Ascending aorta (tissue), 2 donors: ENCODE results near the gene RTKN2. TPM values are rescaled to one million over a fixed set of nuclear protein-coding genes. Genes with fewer than 3 reads are reported as not detected.

Experiments used
- DNase-seq, 2 donors: peaks; one replicate each; pipeline ENCODE4 v3.0.0-alpha.2; 2019; ENCODE audit warnings: low spot score in 2 of 2
- H3K27ac ChIP-seq, 2 donors: fragments of 200-600 bp; sonication (generic); one replicate each; pipeline ENCODE4 v1.5.1; 2016 to 2017; ENCODE audit warnings: mild to moderate bottlenecking in 1 of 2
- H3K27me3 ChIP-seq: fragments of 200-600 bp; sonication (generic); one replicate; pipeline ENCODE4 v1.5.1; 2017
- H3K36me3 ChIP-seq, 2 donors: fragments of 200-600 bp; sonication (generic); one replicate each; pipeline ENCODE4 v1.5.1; 2016
- H3K4me1 ChIP-seq, 2 donors: fragments of 200-600 bp; sonication (generic); one replicate each; pipeline ENCODE4 v1.5.1; 2016 to 2017; ENCODE audit warnings: mild to moderate bottlenecking in 1 of 2
- H3K4me3 ChIP-seq, 2 donors: fragments of 200-600 bp; sonication (generic); one replicate each; pipeline ENCODE4 v1.5.1; 2016 to 2017; ENCODE audit warnings: mild to moderate bottlenecking in 1 of 2
- H3K9me3 ChIP-seq, 2 donors: fragments of 200-600 bp; sonication (generic); one replicate each; pipeline ENCODE4 v1.5.1; 2016
- CTCF ChIP-seq, 3 experiments: fragments of 200-600 bp in 2 of 3; fragments of 450-650 bp in 1 of 3; sonication (generic) in 2 of 3; IDR thresholded peaks; one replicate each; pipeline ENCODE4 v1.5.1; 2016 to 2019; ENCODE audit warnings: antibody characterized with exemption in 3 of 3, mild to moderate bottlenecking in 1 of 3, moderate library complexity in 1 of 3
- intact Hi-C: fragments of 100-400 bp; cut with DNase I; formaldehyde crosslinking; loops from one replicate; pipeline ENCODE4 v1.15.1; 2023
- total RNA-seq: library from RNA; depleted of rRNA; stranded (reverse); fragments of >200 nt; gene quantifications from one replicate; pipeline ENCODE4 v1.1.0, GENCODE V29; 2016

Gene RTKN2
- total RNA-seq, 1 donor from 2014 or later, result not detected

GRCh38 chr10:62278441-62278910 is 9.8 kb upstream of the RTKN2 start:
- Histone ChIP-seq H3K36me3 (no peaks in the 10 kb centered on the region), H3K27ac (no peak overlapping the region), H3K27me3 (no peaks in the 10 kb centered on the region), H3K9me3 (no peaks in the 10 kb centered on the region), H3K4me3 (no peak overlapping the region), H3K4me1 (peaks cover 0 to 4% of the 10 kb centered on the region in 2 donors)
- TF ChIP-seq CTCF (IDR thresholded peaks at IDR 0.05), result no peak
- intact Hi-C loops, result no loop called here
- no peak for DNase-seq

DNA sequence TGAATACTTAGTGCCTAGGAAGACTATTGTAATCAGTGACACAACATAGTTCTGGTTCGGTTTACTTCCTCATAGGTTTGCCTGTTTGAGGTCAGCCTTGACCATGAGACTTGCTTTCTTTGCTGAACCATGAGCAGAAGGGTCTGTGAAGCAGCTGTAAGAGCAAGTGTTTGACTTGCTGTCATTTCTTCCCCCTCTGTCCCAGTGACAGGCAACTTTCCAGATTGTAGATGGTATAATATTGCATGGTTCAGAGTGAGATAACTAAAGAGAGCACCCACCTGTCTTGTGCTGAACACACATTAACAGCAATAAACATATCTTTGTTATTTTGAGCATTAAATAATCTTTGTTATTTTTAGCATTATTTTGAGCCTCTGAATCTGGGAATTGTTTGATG is 9.3 kb upstream of the RTKN2 start:
- H3K4me3 ChIP-seq, result no peak overlapping the region
- no peak for TF ChIP-seq CTCF (IDR thresholded peaks at IDR 0.05)
- H3K9me3 ChIP-seq, result no peaks in the 10 kb centered on the region
- H3K36me3 ChIP-seq, result no peaks in the 10 kb centered on the region
- H3K27ac ChIP-seq, result no peak overlapping the region
- peaks cover 0 to 4% of the 10 kb centered on the region in 2 donors for H3K4me1 ChIP-seq
- intact Hi-C loops, result no loop called here
- DNase-seq, result no peak
- no peaks in the 10 kb centered on the region for H3K27me3 ChIP-seq

- no peak for TF ChIP-seq CTCF (IDR thresholded peaks at IDR 0.05)
- no peak for DNase-seq
- no peak overlapping the region for H3K4me3 ChIP-seq
- no peaks in the 10 kb centered on the region for H3K9me3 ChIP-seq
- peaks cover 0 to 6% of the 10 kb centered on the region in 2 donors for H3K4me1 ChIP-seq
- H3K36me3 ChIP-seq, result no peaks in the 10 kb centered on the region
- intact Hi-C loops, result no loop called here
- no peak overlapping the region for H3K27ac ChIP-seq
- H3K27me3 ChIP-seq, result no peaks in the 10 kb centered on the region
Measured at GRCh38 chr10:62270020-62270419, 1.4 kb upstream of the RTKN2 start.

DNA sequence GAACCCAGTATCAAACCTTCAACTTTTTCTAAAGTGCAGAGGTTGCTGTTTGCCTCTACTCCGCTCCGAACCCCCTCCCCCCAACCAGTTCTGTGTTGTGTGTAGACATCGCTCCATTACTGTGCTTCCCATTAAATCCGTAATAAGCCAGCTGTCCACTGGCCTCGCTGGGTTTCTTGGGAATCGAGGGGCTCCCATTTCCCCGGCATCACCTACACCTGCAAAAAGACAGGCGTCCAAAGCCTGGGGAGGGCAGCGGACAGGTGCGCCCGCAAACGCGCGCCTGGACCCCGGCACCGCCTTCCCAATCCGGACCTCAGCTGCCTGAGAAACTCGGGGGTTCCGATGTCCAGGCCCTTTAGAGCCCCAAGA is 631 bp downstream of the RTKN2 start:
- no peaks in the 10 kb centered on the region for H3K27me3 ChIP-seq
- H3K9me3 ChIP-seq, result no peaks in the 10 kb centered on the region
- DNase-seq, result no peak
- H3K4me3 ChIP-seq, result peak overlapping the region; percentile 70 to 84
- H3K4me1 ChIP-seq, result peaks cover 0 to 6% of the 10 kb centered on the region in 2 donors
- TF ChIP-seq CTCF (IDR thresholded peaks at IDR 0.05), result no peak
- H3K36me3 ChIP-seq, result no peaks in the 10 kb centered on the region
- no peak overlapping the region for H3K27ac ChIP-seq
- intact Hi-C loops, result loop anchor here (5.0 to 10.0 kb wide), 3 partner anchors 99 to 547 kb away; partner anchors contain the start of gene EGR2

DNA sequence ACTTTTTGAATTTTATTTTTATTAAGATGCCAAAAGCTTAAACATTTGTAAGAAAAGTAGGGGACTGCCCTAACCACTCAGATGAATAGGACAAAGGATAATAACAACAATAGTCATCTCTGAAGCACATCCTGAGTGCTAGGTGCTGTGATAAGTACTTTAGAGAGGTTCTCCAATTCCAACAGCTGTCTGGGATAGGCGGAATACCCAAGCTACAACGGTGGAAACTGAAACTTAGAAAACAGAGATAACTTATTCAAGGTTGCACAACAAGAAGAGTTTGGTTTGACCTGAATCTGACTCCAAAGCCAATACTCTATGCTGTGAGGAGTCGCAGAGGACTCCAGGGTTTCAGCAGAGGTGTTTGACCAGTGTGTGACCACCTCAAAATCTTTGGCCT is 2.0 kb downstream of the RTKN2 start:
- H3K36me3 ChIP-seq, result no peaks in the 10 kb centered on the region
- no peak overlapping the region for H3K27ac ChIP-seq
- H3K9me3 ChIP-seq, result no peaks in the 10 kb centered on the region
- intact Hi-C loops, result loop anchor here (5.0 to 10.0 kb wide), 3 partner anchors 101 to 548 kb away; partner anchors contain the start of gene EGR2
- DNase-seq, result no peak
- H3K4me3 ChIP-seq, result no peak overlapping the region
- no peaks in the 10 kb centered on the region for H3K27me3 ChIP-seq
- peaks cover 0 to 6% of the 10 kb centered on the region in 2 donors for H3K4me1 ChIP-seq
- TF ChIP-seq CTCF (IDR thresholded peaks at IDR 0.05), result no peak

DNA sequence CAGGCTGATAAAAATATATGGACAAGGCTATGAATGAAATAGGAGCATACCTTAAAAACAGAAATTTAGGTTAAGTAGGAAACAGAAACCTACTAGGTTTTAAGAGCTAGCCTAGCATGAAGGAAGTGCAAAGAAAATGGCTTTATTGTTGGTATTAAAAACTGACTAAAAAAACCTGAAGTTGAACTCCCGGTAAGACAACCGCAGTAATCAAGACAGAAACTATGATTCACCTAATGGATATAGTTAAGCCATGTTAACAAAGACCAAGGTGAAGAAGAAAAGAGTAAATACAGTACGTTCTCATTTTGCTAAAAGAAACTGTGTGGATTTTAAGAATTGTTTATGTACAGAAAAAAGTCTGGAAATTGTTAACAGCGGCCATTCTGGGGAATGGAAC is 2.5 kb downstream of the RTKN2 start:
- Histone ChIP-seq H3K4me1 (peaks cover 0 to 6% of the 10 kb centered on the region in 2 donors), H3K9me3 (no peaks in the 10 kb centered on the region), H3K27ac (no peak overlapping the region), H3K4me3 (no peak overlapping the region), H3K27me3 (no peaks in the 10 kb centered on the region), H3K36me3 (no peaks in the 10 kb centered on the region)
- no peak for DNase-seq
- TF ChIP-seq CTCF (IDR thresholded peaks at IDR 0.05), result no peak
- intact Hi-C loops, result loop anchor here (5.0 to 10.0 kb wide), 3 partner anchors 101 to 549 kb away; partner anchors contain the start of gene EGR2
